ENCODE data around the gene ING3.

The ING3 gene

DNA sequence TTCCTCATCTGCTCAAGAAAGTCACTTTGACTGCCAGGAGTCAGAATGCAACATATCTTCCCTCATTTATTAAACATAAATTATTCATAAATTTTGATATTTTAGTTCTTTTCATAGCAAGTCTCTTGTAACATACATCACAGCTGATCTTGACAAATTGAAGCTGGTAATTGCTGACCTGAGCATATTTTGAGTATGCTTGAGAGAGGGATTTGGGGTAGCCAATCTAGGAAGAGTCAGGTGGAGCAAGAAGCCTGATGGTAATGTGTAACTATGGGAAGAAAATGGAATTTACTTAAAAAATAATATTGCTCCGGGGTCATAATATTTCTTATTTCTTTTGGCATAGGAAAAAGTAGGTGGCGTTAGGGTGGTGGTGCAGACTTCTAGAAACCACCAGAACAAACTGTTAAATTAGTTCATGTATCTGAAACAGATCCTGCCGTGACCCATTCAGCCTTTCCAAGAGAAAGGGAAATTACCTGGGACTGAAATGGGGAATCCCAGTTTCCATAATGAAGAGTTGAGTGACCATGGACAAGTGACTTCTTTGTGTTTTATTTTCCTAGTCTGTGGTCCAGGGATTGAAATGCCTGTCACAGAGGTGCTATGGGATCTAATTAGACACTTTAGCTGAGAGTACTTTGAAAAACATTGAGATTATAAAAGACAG, 50.8 kb downstream of the ING3 start:
- H3K79me2 ChIP-seq (ENCODE audit: insufficient read depth, low read length) = no peaks in the 10 kb centered on the region
- no peak overlapping the region for H3K4me2 ChIP-seq (ENCODE audit: insufficient read depth, low read length)
- TF ChIP-seq, protein P1, sequence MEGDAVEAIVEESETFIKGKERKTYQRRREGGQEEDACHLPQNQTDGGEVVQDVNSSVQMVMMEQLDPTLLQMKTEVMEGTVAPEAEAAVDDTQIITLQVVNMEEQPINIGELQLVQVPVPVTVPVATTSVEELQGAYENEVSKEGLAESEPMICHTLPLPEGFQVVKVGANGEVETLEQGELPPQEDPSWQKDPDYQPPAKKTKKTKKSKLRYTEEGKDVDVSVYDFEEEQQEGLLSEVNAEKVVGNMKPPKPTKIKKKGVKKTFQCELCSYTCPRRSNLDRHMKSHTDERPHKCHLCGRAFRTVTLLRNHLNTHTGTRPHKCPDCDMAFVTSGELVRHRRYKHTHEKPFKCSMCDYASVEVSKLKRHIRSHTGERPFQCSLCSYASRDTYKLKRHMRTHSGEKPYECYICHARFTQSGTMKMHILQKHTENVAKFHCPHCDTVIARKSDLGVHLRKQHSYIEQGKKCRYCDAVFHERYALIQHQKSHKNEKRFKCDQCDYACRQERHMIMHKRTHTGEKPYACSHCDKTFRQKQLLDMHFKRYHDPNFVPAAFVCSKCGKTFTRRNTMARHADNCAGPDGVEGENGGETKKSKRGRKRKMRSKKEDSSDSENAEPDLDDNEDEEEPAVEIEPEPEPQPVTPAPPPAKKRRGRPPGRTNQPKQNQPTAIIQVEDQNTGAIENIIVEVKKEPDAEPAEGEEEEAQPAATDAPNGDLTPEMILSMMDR (IDR thresholded peaks at IDR 0.05; ENCODE audit: borderline replicate concordance, extremely low read depth, low read length, poor library complexity, severe bottlenecking) = no peak
- TF ChIP-seq EZH2 (IDR thresholded peaks at IDR 0.05; ENCODE audit: borderline replicate concordance, low read depth, low read length, severe bottlenecking) = no peak
- no peaks in the 10 kb centered on the region for H4K20me1 ChIP-seq (ENCODE audit: insufficient read depth, low read length)
- no peaks in the 10 kb centered on the region for H3K36me3 ChIP-seq (ENCODE audit: insufficient read depth, low read length)
- H3K9me3 ChIP-seq (ENCODE audit: insufficient read depth, low read length, severe bottlenecking) = no peaks in the 10 kb centered on the region
- no peak for ATAC-seq (ENCODE audit: insufficient read depth, low read depth)
- DNase-seq = no peak
- H3K9ac ChIP-seq (ENCODE audit: low read depth, low read length) = no peak overlapping the region
- no peaks in the 10 kb centered on the region for H3K27me3 ChIP-seq (ENCODE audit: insufficient read depth, low read length, poor library complexity)
- no peak overlapping the region for H3K4me3 ChIP-seq (ENCODE audit: low read depth in 1 of 2, low read length in 2 of 2)
- H3K4me1 ChIP-seq (ENCODE audit: insufficient read depth, low read length) = peaks cover 29% of the 10 kb centered on the region
- no peak overlapping the region for H3K27ac ChIP-seq (ENCODE audit: low read length)
- H2AFZ ChIP-seq (ENCODE audit: low read depth, low read length) = no peak overlapping the region

- TF ChIP-seq, protein P1 (IDR thresholded peaks at IDR 0.05; ENCODE audit: borderline replicate concordance, extremely low read depth, low read length, poor library complexity, severe bottlenecking) = no peak
- no peak for TF ChIP-seq EZH2 (IDR thresholded peaks at IDR 0.05; ENCODE audit: borderline replicate concordance, low read depth, low read length, severe bottlenecking)
- H3K4me3 ChIP-seq (ENCODE audit: low read depth in 1 of 2, low read length in 2 of 2) = no peak overlapping the region
- no peak overlapping the region for H3K4me2 ChIP-seq (ENCODE audit: insufficient read depth, low read length)
- H2AFZ ChIP-seq (ENCODE audit: low read depth, low read length) = no peak overlapping the region
- H3K79me2 ChIP-seq (ENCODE audit: insufficient read depth, low read length) = no peaks in the 10 kb centered on the region
- no peak overlapping the region for H3K9ac ChIP-seq (ENCODE audit: low read depth, low read length)
- no peak for ATAC-seq (ENCODE audit: insufficient read depth, low read depth)
- no peaks in the 10 kb centered on the region for H4K20me1 ChIP-seq (ENCODE audit: insufficient read depth, low read length)
- H3K27ac ChIP-seq (ENCODE audit: low read length) = no peak overlapping the region
- H3K27me3 ChIP-seq (ENCODE audit: insufficient read depth, low read length, poor library complexity) = no peaks in the 10 kb centered on the region
- H3K4me1 ChIP-seq (ENCODE audit: insufficient read depth, low read length) = peaks cover 20% of the 10 kb centered on the region
- H3K9me3 ChIP-seq (ENCODE audit: insufficient read depth, low read length, severe bottlenecking) = no peaks in the 10 kb centered on the region
- no peak for DNase-seq
- no peaks in the 10 kb centered on the region for H3K36me3 ChIP-seq (ENCODE audit: insufficient read depth, low read length)
Observed at GRCh38 chr7:121002048-121002756, 51.6 kb downstream of the ING3 start.

DNA sequence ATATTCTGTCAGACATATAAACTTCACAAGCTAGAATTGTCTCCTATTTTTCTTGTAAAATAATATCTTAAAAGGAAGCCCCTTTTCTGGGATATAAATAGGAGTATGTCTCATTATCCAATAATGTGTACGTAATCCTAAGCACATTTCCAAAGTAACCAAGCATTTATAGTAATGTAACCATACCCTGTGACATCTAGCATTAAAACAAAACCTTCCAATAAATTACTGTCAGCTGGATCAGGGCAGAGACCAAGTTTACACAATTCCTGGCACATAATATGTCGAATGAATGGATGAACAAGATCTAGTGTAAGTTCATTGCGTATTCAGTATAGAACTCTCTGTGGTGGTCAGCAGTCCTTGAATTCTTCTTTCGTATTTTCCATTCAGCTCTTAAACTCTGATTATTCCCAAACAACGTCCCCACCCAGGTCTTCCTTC, 52.2 kb downstream of the ING3 start:
- Histone ChIP-seq H4K20me1 (ENCODE audit: insufficient read depth, low read length) (no peaks in the 10 kb centered on the region), H3K4me1 (ENCODE audit: insufficient read depth, low read length) (peaks cover 16% of the 10 kb centered on the region), H3K4me3 (ENCODE audit: low read depth in 1 of 2, low read length in 2 of 2) (no peak overlapping the region), H3K9me3 (ENCODE audit: insufficient read depth, low read length, severe bottlenecking) (no peaks in the 10 kb centered on the region), H3K4me2 (ENCODE audit: insufficient read depth, low read length) (no peak overlapping the region), H3K36me3 (ENCODE audit: insufficient read depth, low read length) (no peaks in the 10 kb centered on the region), H3K9ac (ENCODE audit: low read depth, low read length) (no peak overlapping the region), H3K27me3 (ENCODE audit: insufficient read depth, low read length, poor library complexity) (peaks cover 5% of the 10 kb centered on the region), H3K79me2 (ENCODE audit: insufficient read depth, low read length) (no peaks in the 10 kb centered on the region), H3K27ac (ENCODE audit: low read length) (no peak overlapping the region), H2AFZ (ENCODE audit: low read depth, low read length) (no peak overlapping the region)
- no peak for ATAC-seq (ENCODE audit: insufficient read depth, low read depth)
- no peak for TF ChIP-seq EZH2 (IDR thresholded peaks at IDR 0.05; ENCODE audit: borderline replicate concordance, low read depth, low read length, severe bottlenecking)
- TF ChIP-seq, protein P1 (IDR thresholded peaks at IDR 0.05; ENCODE audit: borderline replicate concordance, extremely low read depth, low read length, poor library complexity, severe bottlenecking) = no peak
- no peak for DNase-seq
